GM21526 (cell line): ENCODE measurements around the gene HSD17B12.
"Not testable (repeated sequence)": the region's sequence is repeated elsewhere in the genome, so short reads cannot be mapped to it uniquely, and the experiment has no call there.

ENCODE experiments used
- ATAC-seq: cut with Tn5 transposase; IDR thresholded peaks from one replicate; pipeline ENCODE4 v1.9.1; 2021; ENCODE audit warnings: moderate library complexity; ENCODE audit not compliant: unreplicated experiment, low FRiP score

HSD17B12 gene

GRCh38 chr11:43738600-43739409, 58.3 kb downstream of the HSD17B12 start:
- ATAC-seq: no peak

- ATAC-seq: no peak
These were observed 66.1 kb downstream of the HSD17B12 start for GRCh38 chr11:43746670-43747069.

GRCh38 chr11:43747130-43747802, 66.7 kb downstream of the HSD17B12 start:
- no peak for ATAC-seq

- no peak for ATAC-seq
These were observed 67.6 kb downstream of the HSD17B12 start for GRCh38 chr11:43748095-43748494.

GRCh38 chr11:43751726-43752125, 71.2 kb downstream of the HSD17B12 start:
- no peak for ATAC-seq

- no peak for ATAC-seq
These were observed 76.0 kb downstream of the HSD17B12 start for GRCh38 chr11:43756575-43756974.

- no peak for ATAC-seq
These were observed 78.4 kb downstream of the HSD17B12 start for GRCh38 chr11:43758927-43759326.

- ATAC-seq: no peak
These were observed 80.4 kb downstream of the HSD17B12 start for GRCh38 chr11:43760902-43761301.

GRCh38 chr11:43765194-43765593, 84.7 kb downstream of the HSD17B12 start:
- no peak for ATAC-seq

- not testable (repeated sequence) for ATAC-seq
These were observed 88.1 kb downstream of the HSD17B12 start for GRCh38 chr11:43768654-43769053.

- no peak for ATAC-seq
These were observed 89.6 kb downstream of the HSD17B12 start for GRCh38 chr11:43770173-43770572.

- no peak for ATAC-seq
These were observed 92.2 kb downstream of the HSD17B12 start for GRCh38 chr11:43772733-43773132.

GRCh38 chr11:43774786-43775185, 94.2 kb downstream of the HSD17B12 start:
- no peak for ATAC-seq

GRCh38 chr11:43779306-43779705, 98.8 kb downstream of the HSD17B12 start:
- no peak for ATAC-seq

- no peak for ATAC-seq
These were observed 103.8 kb downstream of the HSD17B12 start for GRCh38 chr11:43784301-43784700.

- no peak for ATAC-seq
These were observed 104.3 kb downstream of the HSD17B12 start for GRCh38 chr11:43784866-43785265.

GRCh38 chr11:43785318-43785717, 104.8 kb downstream of the HSD17B12 start:
- ATAC-seq: no peak

GRCh38 chr11:43786016-43786415, 105.5 kb downstream of the HSD17B12 start:
- ATAC-seq: no peak

GRCh38 chr11:43787824-43788223, 107.3 kb downstream of the HSD17B12 start:
- ATAC-seq: no peak

- ATAC-seq: no peak
These were observed 107.9 kb downstream of the HSD17B12 start for GRCh38 chr11:43788421-43788820.

- no peak for ATAC-seq
These were observed 109.3 kb downstream of the HSD17B12 start for GRCh38 chr11:43789700-43790443.
